Stimulated activated CD4-positive, alpha-beta T cell treated with anti-CD3 and anti-CD28 coated beads, Interleukin-15, amount 100 ng/mL, for 48 hours (primary cell): ENCODE results near the gene CBX6.
"Not testable (repeated sequence)": the region's sequence is repeated elsewhere in the genome, so short reads cannot be mapped to it uniquely, and the experiment has no call there.

ENCODE experiments used
- DNase-seq, 2 donors: peaks; one replicate each; pipeline ENCODE4 v3.0.0-alpha.2; 2020; ENCODE audit warnings: low read depth in 2 of 2

CBX6 gene

GRCh38 chr22:38861170-38861876, 10.7 kb downstream of the CBX6 start:
- no peak for DNase-seq

- DNase-seq = no peak
Observed at GRCh38 chr22:38860283-38861169, 11.5 kb downstream of the CBX6 start.

GRCh38 chr22:38859581-38860282, 12.3 kb downstream of the CBX6 start:
- no peak for DNase-seq

GRCh38 chr22:38858492-38858891, 13.5 kb downstream of the CBX6 start:
- no peak for DNase-seq

DNA sequence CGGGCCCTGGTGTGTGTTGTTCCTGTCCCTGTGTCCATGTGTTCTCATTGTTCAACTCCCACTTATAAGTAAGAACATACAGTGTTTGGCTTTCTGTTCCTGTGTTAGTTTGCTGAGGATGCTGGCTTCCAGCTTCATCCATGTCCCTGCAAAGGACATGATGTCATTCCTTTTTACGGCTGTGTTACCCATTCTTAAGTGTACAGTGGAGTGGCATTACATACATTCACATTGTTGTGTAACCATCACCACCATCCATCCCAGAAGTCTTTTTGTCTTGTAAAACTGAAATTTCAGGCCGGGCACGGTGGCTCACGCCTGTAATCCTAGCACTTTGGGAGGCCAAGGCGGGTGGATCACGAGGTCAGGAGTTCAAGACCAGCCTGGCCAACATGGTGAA, 17.5 kb downstream of the CBX6 start:
- DNase-seq = not testable (repeated sequence)

DNA sequence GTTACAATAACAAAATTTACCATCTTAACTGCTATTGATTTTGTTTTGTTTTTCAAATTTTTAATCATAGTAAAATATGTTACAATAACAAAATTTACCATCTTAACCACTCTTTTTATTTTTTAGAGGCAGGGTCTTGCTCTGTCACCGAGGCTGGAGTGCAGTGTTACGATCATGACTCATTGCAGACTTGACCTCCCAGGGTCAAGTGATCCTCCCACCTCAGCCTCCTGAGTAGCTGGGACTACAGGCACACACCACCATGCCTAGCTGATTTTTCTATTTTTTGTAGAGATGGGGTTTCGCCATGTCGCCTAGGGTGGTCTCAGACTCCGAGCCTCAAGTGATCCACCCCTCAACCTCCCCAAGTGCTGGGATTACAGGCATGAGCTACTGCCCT, 18.1 kb downstream of the CBX6 start:
- DNase-seq = not testable (repeated sequence)

DNA sequence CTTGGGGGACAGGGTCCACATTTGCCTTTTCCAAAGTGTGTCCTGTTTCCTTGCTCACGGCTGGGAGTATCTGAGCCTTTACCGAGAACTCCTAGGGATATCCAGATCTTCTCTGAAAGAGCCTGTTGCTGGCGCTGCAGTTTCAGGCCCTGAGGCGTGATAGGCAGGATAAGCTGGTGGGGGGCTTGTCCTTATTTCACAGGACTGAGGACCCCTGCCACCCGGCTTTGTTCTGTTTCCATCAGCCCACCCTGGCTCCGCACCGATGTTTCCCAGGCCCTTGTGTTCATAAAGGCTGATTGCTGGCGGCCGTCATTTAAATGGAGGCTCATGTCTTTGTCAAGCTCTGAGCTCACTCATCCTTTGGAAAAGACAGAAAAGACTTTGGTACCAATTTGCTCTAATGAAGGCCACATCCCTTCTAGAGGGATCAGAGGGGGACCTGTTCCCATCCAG, 18.8 kb downstream of the CBX6 start:
- DNase-seq = no peak

DNA sequence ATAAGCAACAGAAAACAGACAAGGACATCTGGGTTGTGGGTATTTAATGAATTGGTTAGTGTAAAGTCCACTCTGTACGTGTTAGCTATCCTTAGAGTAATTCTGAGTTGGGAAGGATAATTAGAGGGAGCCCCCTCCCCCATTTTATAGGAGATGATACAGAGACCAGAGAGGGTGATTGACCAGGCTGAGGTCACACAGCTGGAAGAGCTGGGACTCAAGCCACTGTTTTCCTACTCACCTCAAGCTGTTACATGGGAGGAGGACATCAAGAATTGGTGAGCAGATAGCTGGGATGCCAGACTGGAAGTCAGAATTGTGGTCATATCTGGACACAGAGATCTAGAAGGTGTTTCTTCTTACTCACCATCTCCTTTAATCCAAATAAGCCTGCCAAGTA, 19.5 kb downstream of the CBX6 start:
- DNase-seq = no peak

DNA sequence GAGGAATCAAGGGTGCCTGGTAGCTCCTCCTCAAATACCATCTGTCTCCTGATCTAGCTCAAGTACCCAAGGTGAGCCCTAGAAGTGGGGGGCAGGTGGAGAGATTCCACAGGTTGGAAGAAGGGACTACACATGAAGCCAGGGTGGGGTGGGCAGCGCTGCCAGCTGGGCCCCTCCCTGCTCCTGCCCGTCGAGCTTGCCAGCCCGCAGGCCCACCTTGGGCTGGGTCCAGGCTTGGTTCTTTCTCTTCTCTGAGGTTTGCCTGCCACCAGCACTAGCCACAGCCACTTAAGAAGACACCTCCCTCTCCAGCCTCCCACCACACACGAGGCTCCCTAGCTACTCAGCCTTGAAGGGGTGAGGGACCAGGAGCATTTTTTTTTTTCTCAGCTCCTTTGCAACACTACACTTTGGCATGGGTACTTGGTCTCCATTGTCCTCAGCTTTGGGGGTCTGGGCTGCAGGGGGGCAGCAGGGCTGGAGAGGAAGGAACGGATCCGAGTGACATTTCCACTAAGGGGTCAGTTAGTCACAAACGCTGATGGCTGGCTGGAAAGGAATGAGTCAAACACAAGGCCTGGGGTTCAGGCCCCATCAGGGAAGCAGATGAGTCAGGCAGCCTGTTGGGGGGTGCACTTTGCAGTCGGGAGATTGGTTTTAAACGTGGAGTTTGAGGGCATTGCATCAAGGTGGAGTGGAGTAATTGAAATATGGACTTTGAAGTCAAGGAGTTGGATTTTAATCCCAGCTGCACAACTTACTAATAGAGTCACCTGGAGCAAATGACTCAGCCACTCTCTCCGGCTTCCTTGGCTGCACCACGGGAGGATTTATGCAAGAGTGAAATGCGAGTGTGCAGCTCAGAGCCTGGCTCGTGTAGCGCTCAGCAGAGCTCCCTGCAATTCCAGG, 20.8 kb downstream of the CBX6 start:
- DNase-seq = no peak

DNA sequence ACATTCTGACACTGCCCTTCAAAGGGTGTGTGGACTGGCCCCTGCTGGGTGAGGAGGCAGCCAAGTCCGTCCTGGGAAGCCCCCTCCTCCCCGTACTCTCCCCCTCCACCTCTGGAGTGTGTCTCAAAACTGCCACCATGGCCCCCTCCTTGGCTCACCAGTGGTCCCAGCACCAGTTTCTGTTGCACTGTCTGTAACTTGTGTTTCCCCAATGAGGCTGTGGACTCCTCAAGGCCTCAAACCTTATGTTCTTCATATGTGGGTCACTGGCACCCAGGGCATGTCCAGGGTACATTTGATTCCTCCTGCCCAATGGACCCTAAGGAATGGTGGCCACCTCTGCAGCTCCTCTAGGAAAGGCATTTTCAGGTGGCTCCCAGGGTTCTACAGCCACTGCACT, 21.6 kb downstream of the CBX6 start:
- no peak for DNase-seq

DNA sequence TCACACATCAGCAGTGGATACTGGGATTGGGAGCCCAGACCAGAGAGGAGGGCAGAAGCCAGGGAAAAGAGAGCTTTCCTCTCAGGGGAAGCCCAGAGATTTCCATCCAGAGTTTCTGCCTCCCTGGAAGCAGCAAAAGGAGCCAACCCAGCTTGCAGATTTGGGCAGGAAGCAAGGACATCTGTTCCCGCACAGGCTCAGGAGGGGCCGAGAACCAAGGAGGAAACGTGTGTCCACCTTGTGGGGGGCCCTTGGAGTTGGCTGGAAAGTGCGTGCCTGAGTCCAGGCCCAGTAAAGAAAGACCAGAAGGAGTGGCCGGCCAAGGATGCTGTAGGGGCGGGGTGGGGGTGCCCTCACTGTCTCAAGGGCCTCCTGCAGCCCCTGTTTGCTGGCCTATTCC, 22.2 kb downstream of the CBX6 start:
- DNase-seq = no peak

GRCh38 chr22:38846412-38846811, 25.6 kb downstream of the CBX6 start:
- no peak for DNase-seq

GRCh38 chr22:38845004-38845740, 26.8 kb downstream of the CBX6 start:
- DNase-seq = no peak

DNA sequence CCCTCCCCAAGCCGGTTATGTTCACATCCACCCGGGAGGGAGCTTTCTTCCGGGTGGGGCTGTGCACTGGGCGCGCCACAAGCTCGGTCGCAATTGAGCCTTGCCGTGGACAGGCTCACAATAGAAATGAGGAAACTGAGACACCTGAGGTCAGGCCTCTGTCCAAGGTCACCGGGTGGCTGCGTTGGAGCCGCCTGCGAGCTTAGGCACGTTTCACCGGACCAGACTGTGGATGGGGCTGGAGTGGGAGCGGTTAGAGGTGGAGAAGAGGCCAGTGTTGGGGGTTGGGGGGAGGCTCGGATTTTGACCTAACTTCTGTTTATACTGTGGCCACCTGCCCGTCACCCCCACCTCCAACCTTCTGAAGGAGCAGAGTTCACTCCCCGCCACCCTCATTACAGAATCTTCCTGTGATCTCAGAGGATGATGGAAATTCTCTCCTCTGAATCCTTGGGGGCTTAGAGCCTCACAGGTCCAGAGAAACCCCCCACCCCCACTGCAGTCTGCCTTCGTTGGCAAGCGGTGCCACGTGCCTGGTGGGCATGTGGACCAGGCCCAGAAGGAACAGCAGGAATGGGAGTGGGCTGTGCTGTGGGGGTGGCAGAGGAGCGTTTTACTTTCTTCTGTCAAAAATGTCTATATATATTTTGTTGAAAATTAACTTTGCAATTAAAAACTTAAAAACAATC, 27.6 kb downstream of the CBX6 start:
- DNase-seq = no peak

DNA sequence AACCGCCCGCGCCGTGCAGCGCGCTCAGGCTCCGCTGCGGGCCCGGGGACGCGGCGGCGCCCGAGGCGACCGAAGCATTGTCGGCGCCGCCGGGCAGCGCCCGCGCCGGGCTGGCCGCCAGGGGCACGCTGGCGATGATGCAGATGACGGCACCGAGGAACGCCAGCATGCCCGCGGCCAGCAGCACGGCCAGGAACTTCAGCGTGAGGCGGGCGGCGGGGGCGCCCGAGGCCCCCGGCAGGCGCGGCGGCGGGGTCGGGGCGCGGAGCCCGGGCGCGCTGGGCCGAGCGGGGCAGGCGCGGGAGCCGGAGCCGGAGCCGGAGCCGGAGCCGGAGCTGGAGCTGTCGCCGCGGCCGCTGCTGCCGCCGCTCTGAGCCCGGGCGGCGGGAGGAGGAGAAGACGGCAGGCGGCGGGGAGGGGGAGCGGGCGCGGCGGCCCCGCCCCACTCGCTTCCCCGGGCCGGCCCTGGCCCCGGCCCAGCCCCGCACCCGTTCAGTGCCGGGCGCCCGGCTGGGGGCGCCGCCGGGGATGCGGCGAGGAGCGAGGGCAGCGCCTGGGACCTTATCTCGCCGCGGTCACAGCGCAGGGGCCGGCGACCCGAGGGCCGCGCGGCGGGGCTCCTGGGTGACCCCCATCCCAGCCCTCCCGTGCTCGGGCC, 28.2 kb downstream of the CBX6 start, which contains the start of gene NPTXR:
TSS of gene NPTXR (minus strand) at position 372 of the 658 bp plus-strand sequence.
- no peak for DNase-seq

- DNase-seq = peak in 1 of 2 donors; percentile 37
Observed at GRCh38 chr22:38843201-38843656, 28.8 kb downstream of the CBX6 start.

GRCh38 chr22:38842512-38843200, 29.4 kb downstream of the CBX6 start:
- DNase-seq = no peak

DNA sequence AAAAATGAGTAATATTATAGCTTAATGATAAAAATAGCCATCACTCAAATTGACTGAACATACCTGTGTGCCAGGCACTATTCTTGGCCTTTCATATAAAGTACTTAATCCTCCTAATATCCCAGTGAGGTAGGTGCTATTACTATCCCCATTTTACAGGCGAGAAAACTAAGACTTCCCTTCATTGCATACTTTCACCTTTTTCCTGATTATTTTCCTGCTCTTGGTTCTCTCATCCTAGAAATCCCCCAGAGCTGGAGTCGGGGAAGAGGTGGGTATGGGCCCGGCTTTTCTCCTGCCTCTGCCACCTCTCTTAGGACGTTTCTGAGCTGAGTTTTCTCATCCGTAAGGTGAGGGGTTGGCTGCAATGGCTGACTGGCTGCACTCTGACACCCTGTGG, 30.4 kb downstream of the CBX6 start:
- DNase-seq = no peak

GRCh38 chr22:38841211-38841610, 30.8 kb downstream of the CBX6 start:
- no peak for DNase-seq
